Endothelial cell of umbilical vein (primary cell): ENCODE results near the gene WRNIP1. TPM values are rescaled to one million over a fixed set of nuclear protein-coding genes. Genes with fewer than 3 reads are reported as not detected.

Experiments
- BruUV-seq: library from RNA; stranded (reverse); fragments of 400-500 nt; replicated peaks from 2 replicates; lab custom pipeline; 2021; lab: Mats Ljungman, UMichigan
- CTCF ChIA-PET: fragments of 300-600, 350-600 bp; sonication (Branson Sonifier 250); formaldehyde crosslinking; loops from one replicate; lab custom pipeline; 2021; ENCODE audit warnings: antibody characterized with exemption, inconsistent platforms; lab: Charles Lee
- POLR2A ChIA-PET: fragments of 300-600, 350-600 bp; sonication (Branson Sonifier 250); formaldehyde crosslinking; loops from one replicate; lab custom pipeline; 2021; ENCODE audit warnings: antibody characterized with exemption, inconsistent platforms; lab: Charles Lee
- DNase-seq: peaks from one replicate; pipeline ENCODE4 v3.0.0-alpha.2; 2011; ENCODE audit warnings: low read depth, low spot score
- FAIRE-seq: peaks from 2 replicates; lab custom pipeline; 2011; peaks lifted over from hg19 to GRCh38; lab: Jason Lieb, UNC
- H2AFZ ChIP-seq: 2 replicates; pipeline ENCODE4 v1.6.0; 2012; ENCODE audit warnings: low read depth, low read length, control low read depth, inconsistent platforms
- H3K27ac ChIP-seq: 2 replicates; pipeline ENCODE4 v1.5.1; 2011; ENCODE audit warnings: low read depth, mild to moderate bottlenecking, control low read depth, low read length, moderate library complexity; ENCODE audit not compliant: insufficient read depth
- H3K27me3 ChIP-seq, 2 experiments: 2 replicates each; pipeline versions ENCODE4 v1.6.0 to v1.6.1; 2011; ENCODE audit warnings: low read length in 2 of 2, mixed read lengths in 1 of 2; ENCODE audit not compliant: control insufficient read depth in 2 of 2, insufficient read depth in 2 of 2
- H3K36me3 ChIP-seq, 2 experiments: 2 replicates in 1 of 2; 3 replicates in 1 of 2; pipeline ENCODE4 v1.5.1; 2011; ENCODE audit warnings: low read length in 2 of 2, mild to moderate bottlenecking in 1 of 2, moderate library complexity in 1 of 2; ENCODE audit not compliant: control insufficient read depth in 2 of 2, insufficient read depth in 2 of 2; ENCODE audit errors: extremely low read depth in 1 of 2
- H3K4me1 ChIP-seq: 3 replicates; pipeline ENCODE4 v1.5.1; 2011; ENCODE audit warnings: mild to moderate bottlenecking, low read length; ENCODE audit not compliant: control insufficient read depth, insufficient read depth; ENCODE audit errors: extremely low read depth
- H3K4me2 ChIP-seq: 2 replicates; pipeline ENCODE4 v1.6.1; 2011; ENCODE audit warnings: low read length, control low read depth, mixed read lengths; ENCODE audit not compliant: insufficient read depth
- H3K4me3 ChIP-seq, 3 experiments: fragments of 200-600 bp in 1 of 3; sonication (generic), shearing (Covaris generic) in 1 of 3; replicated peaks in 1 of 3; 2 replicates each; pipeline ENCODE4 v1.5.1; 2011 to 2016; ENCODE audit warnings: control low read depth in 3 of 3, low read length in 3 of 3, mild to moderate bottlenecking in 2 of 3, inconsistent platforms in 1 of 3, low read depth in 1 of 3, moderate library complexity in 1 of 3; ENCODE audit not compliant: insufficient read depth in 1 of 3
- H3K79me2 ChIP-seq: 2 replicates; pipeline ENCODE4 v1.6.0; 2012; ENCODE audit warnings: low read length, inconsistent platforms; ENCODE audit not compliant: control insufficient read depth, insufficient read depth
- H3K9ac ChIP-seq: replicated peaks from 2 replicates; pipeline ENCODE3; 2011; ENCODE audit warnings: low read length, control low read depth; ENCODE audit not compliant: insufficient read depth; ENCODE audit errors: extremely low read depth
- H3K9me1 ChIP-seq: replicated peaks from 3 replicates; pipeline ENCODE4 v1.6.0; 2011; ENCODE audit warnings: mild to moderate bottlenecking, low read length; ENCODE audit not compliant: control insufficient read depth, insufficient read depth; ENCODE audit errors: extremely low read depth
- H3K9me3 ChIP-seq: replicated peaks from 2 replicates; pipeline ENCODE4 v1.5.1; 2012; ENCODE audit warnings: low read length, inconsistent platforms; ENCODE audit not compliant: control insufficient read depth, insufficient read depth
- H4K20me1 ChIP-seq: replicated peaks from 2 replicates; pipeline ENCODE3; 2011; ENCODE audit warnings: mild to moderate bottlenecking, low read length; ENCODE audit not compliant: control insufficient read depth, insufficient read depth; ENCODE audit errors: extremely low read depth
- EZH2 ChIP-seq: IDR thresholded peaks from 2 replicates; pipeline ENCODE4 v1.6.1; 2012; ENCODE audit warnings: borderline replicate concordance, low read depth, mild to moderate bottlenecking, moderate library complexity, low read length, inconsistent platforms; ENCODE audit not compliant: severe bottlenecking
- FOS ChIP-seq: IDR thresholded peaks from 2 replicates; pipeline ENCODE4 v1.6.1; 2011; ENCODE audit warnings: mild to moderate bottlenecking, low read length, moderate library complexity, borderline replicate concordance; ENCODE audit not compliant: insufficient read depth
- JUN ChIP-seq: IDR thresholded peaks from 2 replicates; pipeline ENCODE4 v1.6.1; 2011; ENCODE audit warnings: borderline replicate concordance, low read depth; ENCODE audit not compliant: insufficient read length, insufficient read depth
- MYC ChIP-seq: IDR thresholded peaks from one replicate; pipeline ENCODE4 v1.6.1; 2011; ENCODE audit warnings: mild to moderate bottlenecking, low read depth, low read length
- POLR2A ChIP-seq: IDR thresholded peaks from 2 replicates; pipeline ENCODE4 v1.6.1; 2012; ENCODE audit warnings: low read depth, mild to moderate bottlenecking, control low read depth, low read length
- POLR2AphosphoS5 ChIP-seq: IDR thresholded peaks from 2 replicates; pipeline ENCODE4 v1.6.1; 2012; ENCODE audit warnings: low read depth, mild to moderate bottlenecking, control low read depth, low read length, moderate library complexity; ENCODE audit not compliant: insufficient read depth
- dilution Hi-C: fragments of 300-500 bp; cut with MboI; formaldehyde crosslinking; loops from one replicate; pipeline ENCODE4 v1.15.0; 2019; ENCODE audit warnings: low sequenced_read_pairs; ENCODE audit not compliant: extremely low pct_ligation_motif_present
- intact Hi-C: fragments of 100-400 bp; cut with micrococcal nuclease; formaldehyde crosslinking; loops from one replicate; pipeline ENCODE4 v1.10.0; 2022
- polyA plus RNA-seq, 4 experiments: library from polyadenylated mRNA; depleted of rRNA in 3 of 4; stranded (reverse) in 3 of 4; unstranded in 1 of 4; fragments of >200 nt; gene quantifications; 2 replicates each; pipeline versions ENCODE4 v1.2.1 to v1.2.3, GENCODE V29; 2011 to 2012; ENCODE audit warnings: missing spikeins in 1 of 4
- total RNA-seq: library from RNA; stranded (reverse); gene quantifications from 2 replicates; pipeline ENCODE4 v1.2.3, GENCODE V29; 2021
- TF ChIP-seq, protein P1 (sequence below): IDR thresholded peaks from 2 replicates; pipeline ENCODE4 v1.6.1; 2011; ENCODE audit not compliant: insufficient read depth, insufficient read length
- TF ChIP-seq, protein P2 (sequence below), 2 donors: IDR thresholded peaks; 1 replicate in 1 of 2; 2 replicates in 1 of 2; pipeline ENCODE4 v1.5.1; 2011; ENCODE audit warnings: low read length in 2 of 2, mild to moderate bottlenecking in 2 of 2, moderate library complexity in 2 of 2, control low read depth in 1 of 2, inconsistent platforms in 1 of 2, low read depth in 1 of 2; ENCODE audit not compliant: insufficient read depth in 1 of 2; ENCODE audit errors: extremely low read depth in 1 of 2

WRNIP1 gene
- total and polyA plus RNA-seq, 2 donors (not counting 3 experiments of a cell fraction or from before 2014, with no cell fraction given): 50.1 to 68.9 TPM

DNA sequence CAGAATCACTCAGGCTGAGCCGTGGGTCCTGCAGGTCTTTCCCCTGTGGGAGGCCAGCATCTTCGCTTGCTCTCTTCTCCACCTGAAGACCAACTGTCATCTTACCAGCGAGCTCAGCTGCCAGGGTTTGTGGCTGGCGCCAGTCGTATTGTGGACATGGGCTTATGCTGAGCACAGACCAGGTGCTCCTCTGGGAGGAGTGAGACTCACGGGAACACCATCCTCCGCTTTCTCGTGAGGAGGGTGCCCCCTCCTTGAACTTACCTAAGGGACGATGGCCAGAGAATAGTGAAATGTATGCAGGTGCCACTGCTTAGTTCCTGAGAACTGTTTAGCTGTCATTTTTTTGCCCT, 17.1 kb downstream of the WRNIP1 start:
- peaks cover 23% of the 10 kb centered on the region for H3K4me1 ChIP-seq
- no TSS peak for BruUV-seq
- intact Hi-C loops: no loop called here
- ChIA-PET CTCF (interaction anchor here (0.5 to 2.8 kb wide), 6 partner anchors 9 to 505 kb away, joined by 3 to 54 read pairs (median 8); partner anchors contain the start of gene WRNIP1), POLR2A (interaction anchor here (2.5 kb wide), 1 partner anchor 14 kb away, joined by 12 read pairs; no protein-coding TSS in a partner anchor)
- FAIRE-seq (no peak), DNase-seq (no peak)
- TF ChIP-seq POLR2A: no peak
- TF ChIP-seq JUN: no peak
- no peak for TF ChIP-seq FOS
- TF ChIP-seq, protein P1, sequence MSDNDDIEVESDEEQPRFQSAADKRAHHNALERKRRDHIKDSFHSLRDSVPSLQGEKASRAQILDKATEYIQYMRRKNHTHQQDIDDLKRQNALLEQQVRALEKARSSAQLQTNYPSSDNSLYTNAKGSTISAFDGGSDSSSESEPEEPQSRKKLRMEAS: no peak
- TF ChIP-seq POLR2AphosphoS5: no peak
- no peak for TF ChIP-seq EZH2
- TF ChIP-seq MYC: no peak
- TF ChIP-seq, protein P2, sequence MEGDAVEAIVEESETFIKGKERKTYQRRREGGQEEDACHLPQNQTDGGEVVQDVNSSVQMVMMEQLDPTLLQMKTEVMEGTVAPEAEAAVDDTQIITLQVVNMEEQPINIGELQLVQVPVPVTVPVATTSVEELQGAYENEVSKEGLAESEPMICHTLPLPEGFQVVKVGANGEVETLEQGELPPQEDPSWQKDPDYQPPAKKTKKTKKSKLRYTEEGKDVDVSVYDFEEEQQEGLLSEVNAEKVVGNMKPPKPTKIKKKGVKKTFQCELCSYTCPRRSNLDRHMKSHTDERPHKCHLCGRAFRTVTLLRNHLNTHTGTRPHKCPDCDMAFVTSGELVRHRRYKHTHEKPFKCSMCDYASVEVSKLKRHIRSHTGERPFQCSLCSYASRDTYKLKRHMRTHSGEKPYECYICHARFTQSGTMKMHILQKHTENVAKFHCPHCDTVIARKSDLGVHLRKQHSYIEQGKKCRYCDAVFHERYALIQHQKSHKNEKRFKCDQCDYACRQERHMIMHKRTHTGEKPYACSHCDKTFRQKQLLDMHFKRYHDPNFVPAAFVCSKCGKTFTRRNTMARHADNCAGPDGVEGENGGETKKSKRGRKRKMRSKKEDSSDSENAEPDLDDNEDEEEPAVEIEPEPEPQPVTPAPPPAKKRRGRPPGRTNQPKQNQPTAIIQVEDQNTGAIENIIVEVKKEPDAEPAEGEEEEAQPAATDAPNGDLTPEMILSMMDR (IDR thresholded peaks at IDR 0.05; ENCODE audit: extremely low read depth in 1 of 2, insufficient read depth in 1 of 2, low read depth in 1 of 2, low read length in 2 of 2): no peak
- no peaks in the 10 kb centered on the region for H4K20me1 ChIP-seq
- H3K9me3 ChIP-seq: no peaks in the 10 kb centered on the region
- H3K36me3 ChIP-seq: peaks cover 0 to 21% of the 10 kb centered on the region in 2 experiments
- H3K9ac ChIP-seq: no peak overlapping the region
- no peak overlapping the region for H2AFZ ChIP-seq
- H3K9me1 ChIP-seq: no peaks in the 10 kb centered on the region
- H3K27me3 ChIP-seq: no peaks in the 10 kb centered on the region
- no peak overlapping the region for H3K4me2 ChIP-seq
- H3K79me2 ChIP-seq: peaks cover 38% of the 10 kb centered on the region
- no peak overlapping the region for H3K4me3 ChIP-seq
- dilution Hi-C loops: no loop called here
- H3K27ac ChIP-seq: no peak overlapping the region
